ENCODE results near the gene TIMP1.

DNA sequence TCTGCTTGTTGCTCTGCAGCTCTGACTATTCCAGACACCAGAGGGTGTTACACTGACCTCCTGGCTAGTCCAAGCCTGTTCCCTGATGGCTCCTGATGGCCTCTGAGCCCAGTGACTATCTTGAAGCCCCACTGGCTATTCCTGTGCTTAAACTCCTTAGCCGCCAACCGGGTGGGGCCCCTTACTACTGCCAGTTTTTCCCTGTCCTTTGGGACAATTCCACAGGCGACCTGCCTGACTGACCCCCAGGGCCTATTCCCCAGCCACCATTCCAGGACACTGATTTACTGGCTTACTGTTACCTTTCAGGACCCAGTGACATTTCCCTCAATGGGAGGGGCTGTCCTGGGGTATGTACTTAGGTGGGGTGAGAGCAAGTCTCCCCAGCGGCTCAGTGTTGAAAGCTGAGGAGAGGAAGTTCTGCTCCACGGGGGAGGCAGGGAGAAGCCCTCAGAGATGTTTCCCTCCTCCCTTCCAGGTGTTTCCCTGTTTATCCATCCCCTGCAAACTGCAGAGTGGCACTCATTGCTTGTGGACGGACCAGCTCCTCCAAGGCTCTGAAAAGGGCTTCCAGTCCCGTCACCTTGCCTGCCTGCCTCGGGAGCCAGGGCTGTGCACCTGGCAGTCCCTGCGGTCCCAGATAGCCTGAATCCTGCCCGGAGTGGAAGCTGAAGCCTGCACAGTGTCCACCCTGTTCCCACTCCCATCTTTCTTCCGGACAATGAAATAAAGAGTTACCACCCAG is 4.0 kb downstream of the TIMP1 start:
- TF ChIP-seq POLR2AphosphoS5 (IDR thresholded peaks at IDR 0.05; ENCODE audit: borderline replicate concordance, low read depth, low read length) (no peak), EZH2 (IDR thresholded peaks at IDR 0.05) (no peak)
